HG02885 (cell line): ENCODE data around the gene RUVBL1.

ENCODE experiments used
- ATAC-seq: cut with Tn5 transposase; IDR thresholded peaks from one replicate; pipeline ENCODE4 v1.9.1; 2021; ENCODE audit warnings: mild to moderate bottlenecking; ENCODE audit not compliant: unreplicated experiment, poor library complexity

Gene RUVBL1

DNA sequence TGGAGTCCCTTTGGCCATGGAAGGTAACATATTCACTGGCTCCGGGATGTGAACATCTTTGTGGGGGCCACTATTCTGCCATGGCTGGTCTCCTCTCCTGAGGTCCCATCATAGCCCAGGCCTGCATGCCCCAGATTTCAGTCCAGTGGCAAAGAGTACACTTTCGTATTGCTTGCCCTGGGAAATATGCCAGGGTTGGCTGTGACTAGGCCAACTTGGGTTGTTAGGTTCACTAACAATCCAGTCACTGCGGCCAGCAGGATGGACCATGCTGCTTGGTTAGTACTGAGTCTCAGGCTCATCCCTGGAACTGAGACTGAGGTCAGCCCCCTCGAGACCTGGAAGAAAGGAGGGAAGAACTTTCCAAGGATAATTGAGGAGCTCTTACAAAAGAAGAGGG lies 19.9 kb upstream of the RUVBL1 start:
- no peak for ATAC-seq

DNA sequence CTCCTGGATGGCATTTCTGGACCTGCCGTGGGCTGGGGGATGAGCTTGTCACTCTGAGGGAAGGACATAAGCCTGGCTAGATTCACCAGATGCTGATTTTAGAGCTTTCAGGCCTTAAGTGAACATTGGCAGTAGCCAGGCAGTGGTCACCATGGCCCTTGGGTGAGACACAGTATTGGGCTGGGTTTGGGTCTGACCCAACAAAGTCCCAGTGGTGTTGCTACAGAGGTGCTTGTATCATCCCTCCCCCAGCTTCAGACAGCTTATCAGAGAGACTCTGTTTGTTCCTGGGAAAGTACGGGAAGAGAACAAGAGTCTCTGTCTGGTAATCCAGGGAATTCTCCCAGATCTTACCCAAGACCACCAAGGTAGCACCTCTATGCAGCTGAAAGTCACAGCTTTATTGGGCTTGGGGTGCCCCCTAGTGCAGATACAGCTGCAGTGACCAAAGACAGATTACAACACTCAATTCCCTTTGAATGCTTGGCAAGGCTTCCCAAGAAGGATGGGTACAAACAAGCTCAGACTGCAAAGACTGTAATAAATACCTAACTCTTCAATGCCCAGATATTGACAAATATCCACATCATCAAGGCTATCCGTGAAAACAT lies 9.8 kb upstream of the RUVBL1 start:
- no peak for ATAC-seq

DNA sequence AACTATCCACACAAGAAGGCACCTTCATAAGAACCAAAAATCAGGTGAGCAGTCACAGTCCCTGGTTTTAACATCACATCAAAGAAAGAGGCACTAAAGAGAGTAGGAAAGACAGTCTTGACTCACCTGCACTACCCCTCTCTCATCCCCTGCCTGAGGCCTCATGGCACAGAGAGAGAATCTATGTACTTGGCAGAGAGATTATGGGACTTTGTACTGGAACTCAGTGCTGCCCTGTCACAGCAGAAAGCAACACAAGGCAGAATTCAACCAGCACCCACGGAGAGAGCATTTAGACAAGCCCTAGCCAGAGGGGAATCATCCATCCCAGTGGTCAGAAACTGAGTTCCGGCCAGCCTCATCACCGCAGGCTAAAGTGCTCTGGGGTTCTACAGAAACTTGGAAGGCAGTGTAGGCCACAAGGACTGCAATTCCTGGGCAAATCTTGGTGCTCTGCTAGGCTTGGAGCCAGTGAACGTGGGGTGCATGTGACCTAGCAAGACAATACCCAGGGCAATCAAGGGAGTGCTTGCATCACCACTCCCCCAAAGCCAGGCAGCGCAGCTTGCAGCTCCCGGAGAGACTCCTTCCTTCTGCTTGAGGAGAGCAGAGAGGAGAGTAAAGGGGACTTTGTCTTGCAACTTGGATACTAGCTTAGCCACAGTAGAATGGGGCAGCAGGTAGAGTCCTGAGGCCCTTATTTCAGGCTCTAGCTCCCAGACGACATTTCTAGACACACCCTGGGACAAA lies 8.5 kb upstream of the RUVBL1 start:
- no peak for ATAC-seq

DNA sequence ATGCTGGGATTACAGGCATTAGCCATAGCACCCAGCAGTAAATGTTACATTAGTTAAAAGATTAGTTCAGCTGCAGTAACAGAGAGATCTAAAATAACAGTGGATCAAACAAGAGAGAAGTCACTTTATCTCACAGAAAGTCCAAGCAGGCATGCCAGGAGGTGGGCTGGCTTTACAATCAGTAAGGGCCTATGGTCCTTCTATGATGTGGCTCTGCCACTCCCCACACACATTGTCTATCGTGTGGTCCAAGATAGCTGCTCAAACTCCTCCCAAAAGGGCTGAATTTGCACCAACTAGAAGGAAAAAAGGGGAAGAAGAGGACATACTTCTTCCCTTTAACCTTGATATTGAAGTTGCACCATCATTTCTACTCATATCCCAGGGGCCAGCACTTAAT lies 4.6 kb upstream of the RUVBL1 start:
- ATAC-seq, result no peak

DNA sequence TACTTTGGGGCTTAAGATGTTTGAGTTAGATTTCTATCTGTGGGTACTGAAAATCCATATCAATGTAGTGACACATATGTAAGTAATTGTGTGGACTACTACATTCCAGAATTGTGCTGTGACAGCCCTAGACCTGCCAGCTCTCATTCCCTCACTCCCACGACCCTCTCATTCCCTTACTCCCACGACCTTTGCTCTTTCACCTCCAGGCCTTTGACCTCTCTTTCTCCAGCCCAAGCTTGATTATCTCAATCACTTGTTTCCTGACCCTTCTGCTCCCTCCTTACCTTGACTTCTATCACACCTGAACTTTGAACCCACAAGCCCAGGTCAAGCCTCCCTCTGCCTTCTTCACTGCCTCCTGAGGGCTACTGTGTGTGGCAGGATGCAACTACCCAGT lies 3.6 kb upstream of the RUVBL1 start:
- no peak for ATAC-seq

DNA sequence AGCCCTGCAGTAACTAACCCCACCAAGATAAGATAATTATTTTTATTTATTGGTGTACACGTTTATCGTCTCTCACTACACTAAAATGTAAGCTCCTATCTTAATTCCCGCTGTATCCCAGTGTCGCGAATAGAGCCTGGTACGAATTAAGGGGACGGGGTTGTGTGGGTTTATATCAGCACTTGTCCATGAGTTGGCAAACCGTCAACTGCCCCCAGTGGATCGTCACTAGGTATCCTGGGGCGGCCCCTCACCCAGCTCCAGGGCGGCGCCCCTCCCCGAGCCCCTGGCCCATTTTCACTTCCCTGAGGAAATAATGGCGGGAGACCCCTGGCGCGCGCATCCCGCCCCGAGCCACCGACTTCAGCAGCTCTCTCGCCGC lies 465 bp downstream of the RUVBL1 start:
- no peak for ATAC-seq

DNA sequence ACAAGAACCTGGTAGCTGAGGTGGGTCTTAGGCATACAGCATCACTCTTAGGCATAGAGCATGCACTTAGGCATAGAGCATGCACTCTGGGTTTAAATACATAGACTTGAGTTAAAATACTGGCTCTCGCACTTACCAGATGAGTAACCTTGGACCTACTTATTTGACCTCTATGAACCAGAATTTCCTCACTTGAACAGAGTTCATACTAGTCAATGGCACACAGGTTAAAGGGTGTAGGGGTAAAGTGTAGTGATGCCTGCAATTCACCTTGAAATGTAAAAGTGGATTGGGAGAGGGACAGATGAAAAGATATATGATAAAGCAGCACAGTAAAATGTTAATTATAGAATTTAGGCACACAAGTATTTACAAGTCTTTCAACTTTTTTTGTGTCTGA lies 1.6 kb downstream of the RUVBL1 start:
- no peak for ATAC-seq

DNA sequence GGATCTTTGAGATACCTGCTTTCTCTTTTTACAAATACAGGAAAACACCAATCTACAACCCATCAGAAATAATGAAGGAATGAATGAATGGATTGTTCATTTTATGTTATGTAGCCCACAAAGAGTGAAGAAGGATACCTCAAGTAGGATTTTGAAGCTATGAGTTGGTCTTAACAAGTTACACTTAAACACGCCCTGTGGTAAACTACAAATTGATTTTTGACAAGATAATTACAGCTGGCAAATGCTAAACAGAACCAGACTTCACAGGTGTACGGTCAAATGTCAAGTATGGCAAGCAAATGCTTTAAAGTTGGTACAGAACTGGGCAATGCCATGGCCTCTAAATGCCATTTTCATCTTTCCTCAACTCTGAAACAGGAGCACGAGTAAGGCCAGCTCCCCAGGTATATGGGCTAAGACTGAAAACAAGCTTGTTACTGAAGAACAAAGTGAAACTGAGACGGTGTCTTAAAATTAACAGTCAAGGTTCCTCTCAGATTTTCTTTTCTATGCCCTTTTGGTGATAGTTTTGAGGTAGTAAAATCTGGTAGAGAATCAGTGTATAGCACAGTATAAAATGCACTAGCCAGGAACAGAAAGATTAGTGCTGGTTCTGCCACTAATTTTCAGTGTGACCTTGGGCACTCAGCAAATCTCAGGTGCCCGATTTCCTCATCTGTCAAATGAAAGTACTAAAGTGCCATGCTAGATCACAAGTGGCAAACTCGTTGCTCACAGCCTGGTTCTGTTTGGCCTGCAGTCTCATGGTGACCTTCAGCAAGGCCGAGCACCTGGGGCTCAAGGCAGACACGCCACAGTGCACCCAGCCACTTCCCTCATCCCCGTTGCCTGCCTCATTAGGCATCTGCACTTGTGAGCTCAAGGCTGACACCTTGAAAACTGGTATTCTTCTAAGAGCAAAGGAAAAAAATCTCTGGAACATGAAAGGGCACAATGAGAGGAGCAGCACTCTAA lies 9.5 kb downstream of the RUVBL1 start:
- ATAC-seq, result peak; percentile 77

DNA sequence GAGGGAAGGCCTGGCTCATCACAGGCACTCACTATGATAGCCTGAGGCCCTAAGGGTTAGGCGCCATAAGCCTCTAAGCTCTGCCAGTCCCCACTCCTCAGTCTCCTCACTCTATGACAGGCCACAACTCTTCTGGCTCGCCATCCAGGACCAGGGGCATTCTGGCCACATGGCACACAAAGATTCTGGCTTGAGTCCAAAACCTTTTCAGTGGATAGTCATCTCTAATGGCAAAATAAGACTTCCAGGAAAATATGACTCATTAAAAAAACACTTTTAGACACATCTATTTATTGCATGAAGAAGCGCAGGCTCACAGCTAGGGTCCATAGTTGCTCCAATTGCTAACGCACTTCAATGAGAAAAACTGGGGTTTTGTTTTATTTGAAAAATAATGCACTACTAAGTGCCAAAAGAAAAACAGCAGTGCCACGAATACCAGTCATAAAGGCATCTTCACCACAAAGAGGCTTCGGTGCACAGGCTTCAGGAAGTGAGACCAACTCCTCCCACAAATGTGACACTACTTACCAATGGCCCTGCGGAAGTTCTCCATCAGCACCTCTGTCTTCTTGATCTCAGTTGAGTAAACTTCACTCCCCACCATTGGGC lies 11.1 kb downstream of the RUVBL1 start:
- peak; percentile 52 for ATAC-seq

DNA sequence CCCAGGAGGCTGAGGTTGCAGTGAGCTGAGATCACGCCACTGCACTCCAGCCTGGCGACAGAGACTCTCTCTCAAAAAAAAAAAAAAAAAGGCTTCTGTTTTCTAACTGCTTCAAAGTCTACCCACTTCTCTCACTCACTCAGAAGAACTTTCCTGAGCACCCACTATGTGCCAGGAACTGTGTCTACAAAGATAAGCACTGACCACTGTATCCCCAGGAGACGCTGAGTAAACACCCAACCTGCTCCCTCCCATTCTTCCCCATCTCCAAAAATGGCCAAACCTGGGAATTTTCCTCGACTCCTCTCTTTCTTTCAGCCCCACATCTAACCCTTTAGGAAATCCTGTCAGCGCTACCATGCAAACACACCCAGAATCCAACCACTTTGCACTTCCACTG lies 12.5 kb downstream of the RUVBL1 start:
- ATAC-seq, result no peak

DNA sequence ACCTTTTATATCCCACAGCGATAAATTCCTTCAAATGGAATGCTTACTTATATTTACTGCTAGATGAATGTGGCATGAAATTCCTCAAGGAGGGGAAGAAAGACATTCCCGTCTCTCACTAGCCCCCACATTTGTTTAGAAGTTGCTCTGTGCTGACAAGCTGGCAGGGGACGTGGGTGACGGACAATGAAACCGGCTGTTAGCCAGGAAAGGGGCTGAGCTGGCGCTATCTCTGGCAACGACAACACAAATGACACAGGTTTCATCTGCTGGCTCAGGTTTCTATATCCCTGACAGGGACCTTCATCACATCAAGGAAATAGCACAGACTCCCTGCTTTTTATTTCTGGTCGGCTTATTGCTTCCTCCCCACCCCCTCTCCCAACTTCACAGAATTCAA lies 15.8 kb downstream of the RUVBL1 start:
- ATAC-seq, result no peak

DNA sequence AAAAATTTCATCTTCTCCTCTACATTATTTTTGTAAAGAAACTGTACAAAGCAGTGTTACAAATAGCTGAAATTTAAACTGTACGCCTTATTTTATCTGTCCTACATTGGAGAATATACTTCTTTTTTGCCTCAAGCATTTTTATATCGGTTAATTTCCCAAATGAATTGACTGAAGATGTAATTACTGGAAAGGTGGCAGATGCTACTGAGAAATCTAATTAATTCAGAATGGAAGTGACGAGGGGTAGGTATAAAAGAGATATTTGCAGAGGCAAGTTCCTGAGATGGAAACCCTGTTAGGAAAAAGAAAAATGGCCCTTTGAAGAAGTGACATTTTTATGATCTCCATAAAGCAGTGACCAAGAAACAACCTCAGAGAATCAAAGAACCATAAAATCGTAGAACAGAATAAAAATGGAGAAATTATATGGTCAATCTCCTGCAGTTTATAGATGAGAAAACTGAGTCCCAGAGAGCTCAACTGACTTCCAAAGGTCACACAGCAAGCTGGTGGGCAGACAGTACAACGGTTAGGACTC lies 20.4 kb downstream of the RUVBL1 start:
- ATAC-seq, result no peak

DNA sequence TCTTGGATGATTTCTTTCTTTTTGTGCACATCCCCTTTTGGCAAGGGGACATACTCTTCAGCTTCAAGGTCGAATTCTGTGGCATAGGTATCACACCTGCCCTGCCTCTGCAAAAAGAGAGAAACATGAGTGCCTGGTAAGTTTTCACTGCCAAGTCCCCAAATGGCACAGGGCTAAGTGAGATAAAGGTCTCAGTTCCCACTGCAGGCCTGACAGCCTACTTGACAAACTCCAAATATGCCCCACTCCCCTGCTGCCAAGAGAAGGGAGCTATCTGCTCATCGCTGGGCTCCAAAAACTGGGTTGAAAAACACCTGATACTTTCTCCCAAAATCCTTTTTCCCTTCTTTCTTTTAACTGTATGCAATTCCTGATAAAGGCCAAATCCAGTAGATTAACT lies 23.0 kb downstream of the RUVBL1 start:
- no peak for ATAC-seq

DNA sequence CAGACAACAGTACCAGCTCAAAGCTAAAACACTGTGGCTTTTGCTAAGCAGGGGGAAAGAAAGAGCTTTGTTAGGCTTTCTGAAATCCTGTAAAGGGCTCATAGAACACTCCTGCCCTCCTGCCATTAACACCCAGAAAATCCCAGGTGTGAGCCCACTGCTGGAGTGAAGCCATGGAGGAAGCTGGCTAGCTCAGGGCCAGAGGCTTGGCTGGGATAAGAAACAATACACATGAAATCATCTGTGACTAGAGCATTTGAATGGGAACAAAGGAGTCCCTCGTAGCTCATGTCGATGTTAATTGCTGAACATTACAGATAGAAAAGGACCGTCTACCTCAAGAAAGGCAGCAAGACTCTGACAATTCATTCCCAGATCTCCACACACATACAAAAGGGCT lies 23.5 kb downstream of the RUVBL1 start:
- ATAC-seq, result no peak

DNA sequence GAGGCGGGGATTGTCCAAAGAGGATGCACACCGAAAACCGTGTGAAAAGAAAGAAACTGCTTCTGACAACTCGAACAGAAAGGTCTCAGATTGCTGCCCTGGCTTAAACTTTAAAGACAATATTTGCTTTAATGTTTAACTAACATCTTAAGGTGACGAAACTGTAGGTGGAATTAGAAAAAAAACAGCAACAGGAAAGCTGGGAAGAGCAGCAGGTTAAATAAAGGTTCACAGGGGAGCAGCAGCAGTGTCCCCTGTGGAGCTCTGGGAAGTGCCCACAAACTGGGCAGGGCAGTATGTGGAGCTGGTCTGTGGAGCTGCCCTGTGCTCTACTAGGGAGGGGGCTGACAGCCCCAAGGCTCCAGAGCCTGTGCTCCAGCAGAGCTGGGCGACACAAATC lies 25.4 kb downstream of the RUVBL1 start:
- ATAC-seq, result no peak

DNA sequence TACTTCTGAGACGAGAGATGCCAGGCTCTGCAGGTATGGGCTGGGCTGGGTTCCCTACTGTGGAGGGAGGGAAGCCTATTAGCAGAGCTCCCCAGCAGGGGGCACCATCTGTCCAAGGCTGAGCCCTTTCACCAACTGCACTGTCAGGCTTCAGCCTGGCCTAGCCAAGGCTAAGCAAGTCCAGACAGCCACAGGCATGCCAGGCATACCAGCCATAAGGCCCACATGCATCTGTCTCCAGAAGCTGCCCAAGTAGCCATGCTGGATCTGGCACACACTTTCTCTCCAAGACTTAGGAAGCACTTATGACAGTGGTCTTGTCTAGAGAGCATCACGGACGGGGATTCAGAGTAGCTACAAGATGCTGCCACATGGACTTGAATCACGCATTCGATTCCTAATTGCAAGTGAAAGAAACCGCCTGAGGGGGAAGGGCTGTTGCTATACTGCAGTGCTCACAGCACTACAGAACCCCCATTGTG lies 28.3 kb downstream of the RUVBL1 start:
- peak; percentile 89 for ATAC-seq

DNA sequence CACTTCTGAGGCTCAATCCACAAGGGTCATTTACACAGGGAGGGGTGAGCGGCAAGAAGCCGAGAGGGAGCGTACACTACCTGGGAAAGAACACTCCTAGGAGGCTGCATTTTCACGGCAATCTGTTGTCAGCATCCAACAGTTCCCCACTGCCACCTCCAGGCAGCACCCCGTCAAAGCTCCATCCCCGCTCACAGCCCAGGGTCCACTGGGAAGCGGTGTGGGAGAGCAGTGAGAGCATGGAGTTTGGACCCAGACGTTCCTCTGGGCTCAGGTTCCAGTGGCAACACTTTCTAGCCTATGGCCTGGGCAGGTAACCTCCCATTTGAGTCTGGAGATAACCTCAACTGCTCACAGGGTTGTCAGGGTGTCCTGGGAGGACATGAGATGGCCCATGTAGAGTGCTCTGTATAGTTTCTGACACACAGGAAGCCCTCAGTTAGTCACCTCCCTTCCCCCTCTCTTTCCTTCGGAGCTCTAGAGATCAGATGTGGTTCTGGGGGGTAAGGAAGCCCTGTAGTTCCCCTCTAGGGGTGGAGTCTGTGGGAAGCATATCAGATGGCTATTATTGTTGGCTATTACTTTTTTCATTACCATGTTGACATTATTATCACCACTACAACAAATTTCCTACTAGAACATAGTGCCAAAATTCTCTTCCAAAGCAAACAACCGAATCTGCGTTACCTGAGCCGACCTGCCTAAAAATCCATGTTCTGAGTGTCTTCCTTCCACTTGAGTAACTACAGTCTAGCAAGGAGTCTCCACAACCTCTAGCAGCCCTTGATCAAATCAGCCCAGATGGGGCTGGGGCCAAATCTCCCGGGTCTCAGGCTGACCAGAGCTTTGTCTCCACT lies 29.1 kb downstream of the RUVBL1 start:
- no peak for ATAC-seq

DNA sequence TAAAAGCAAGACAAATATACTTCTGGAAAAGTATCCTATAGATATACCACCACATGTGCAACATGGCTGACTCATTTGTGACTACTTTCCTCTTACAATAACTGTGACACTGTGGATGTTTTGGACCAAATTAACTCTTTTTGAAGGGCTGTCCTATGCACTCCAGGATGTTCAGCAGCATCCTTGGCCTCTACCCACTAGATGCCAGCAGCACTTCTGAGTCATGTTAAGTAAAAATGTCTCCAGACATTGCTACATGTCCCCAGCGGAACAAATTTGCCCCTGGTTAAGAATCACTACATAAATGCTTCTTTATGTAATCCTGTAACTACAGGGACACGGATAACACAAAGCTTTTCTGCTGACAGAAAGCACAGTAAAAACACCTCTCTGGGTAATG lies 32.0 kb downstream of the RUVBL1 start:
- no peak for ATAC-seq

DNA sequence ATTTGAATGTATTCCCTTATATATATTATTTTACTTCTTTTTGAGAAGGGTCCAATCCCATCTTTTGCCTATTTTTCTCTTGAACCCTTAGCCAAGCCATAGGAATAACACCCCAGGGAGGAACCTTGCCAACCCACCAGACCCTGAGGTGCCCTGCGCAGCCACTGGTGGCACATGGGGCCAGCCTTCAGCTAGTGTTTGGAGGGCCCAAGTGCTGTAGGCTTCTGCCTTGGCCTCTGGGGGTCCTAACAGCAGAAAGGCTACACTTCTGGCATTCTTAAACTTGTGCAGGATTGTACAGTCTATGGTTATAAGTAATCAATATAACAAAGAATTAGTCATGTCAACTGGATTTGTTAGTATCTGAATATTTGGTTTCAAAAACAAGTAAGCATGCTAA lies 34.5 kb downstream of the RUVBL1 start:
- ATAC-seq, result no peak

DNA sequence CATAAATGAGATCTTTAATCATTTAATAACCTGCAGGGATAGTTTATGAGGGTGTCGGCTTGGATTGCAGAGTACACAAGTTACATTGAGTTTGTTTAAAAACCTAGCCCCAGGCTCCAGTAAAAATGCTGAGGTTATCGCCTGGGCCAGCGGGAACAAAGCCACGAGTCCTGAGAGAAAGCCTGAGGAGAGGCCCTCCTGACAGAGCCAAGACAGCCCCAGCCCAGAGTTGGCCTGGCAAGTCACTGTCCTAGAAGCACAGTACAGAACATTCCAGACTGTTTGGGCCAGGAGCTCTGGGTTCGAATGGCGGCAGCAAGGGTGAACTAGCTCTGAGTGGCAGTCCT lies 39.0 kb downstream of the RUVBL1 start:
- ATAC-seq, result no peak
